GM21528 (cell line): ENCODE data around the gene POLR2J3.
"Not testable (repeated sequence)": the region's sequence is repeated elsewhere in the genome, so short reads cannot be mapped to it uniquely, and the experiment has no call there.

ENCODE experiments used
- ATAC-seq: cut with Tn5 transposase; IDR thresholded peaks from one replicate; pipeline ENCODE4 v1.9.1; 2021; ENCODE audit warnings: mild to moderate bottlenecking, moderate library complexity; ENCODE audit not compliant: unreplicated experiment, low FRiP score

The POLR2J3 gene

GRCh38 chr7:102572261-102573239 lies at the start of gene POLR2J3:
TSS of gene POLR2J3 (minus strand) at chr7:102572583. CDS start at chr7:102572521, 62 bp downstream.
- ATAC-seq: peak; percentile 88

DNA sequence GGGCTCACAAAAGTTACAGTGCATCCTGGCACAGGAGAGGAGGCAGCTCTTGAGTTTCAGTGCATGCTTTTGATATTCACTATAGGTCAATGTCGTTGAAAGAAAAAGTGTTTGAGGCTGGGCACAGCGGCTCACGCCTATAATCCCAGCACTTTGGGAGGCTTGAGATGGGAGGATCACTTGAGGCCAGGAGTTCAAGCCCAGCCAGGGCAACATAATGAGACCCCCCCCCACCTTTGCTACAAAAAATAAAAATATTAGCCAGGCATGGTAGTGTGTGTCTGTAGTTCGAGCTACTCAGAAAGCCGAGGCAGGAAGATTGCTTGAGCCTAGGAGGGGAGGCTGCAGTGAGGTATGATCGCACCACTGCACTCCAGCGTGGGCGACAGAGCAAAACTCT lies 45.7 kb upstream of the POLR2J3 start:
- not testable (repeated sequence) for ATAC-seq

DNA sequence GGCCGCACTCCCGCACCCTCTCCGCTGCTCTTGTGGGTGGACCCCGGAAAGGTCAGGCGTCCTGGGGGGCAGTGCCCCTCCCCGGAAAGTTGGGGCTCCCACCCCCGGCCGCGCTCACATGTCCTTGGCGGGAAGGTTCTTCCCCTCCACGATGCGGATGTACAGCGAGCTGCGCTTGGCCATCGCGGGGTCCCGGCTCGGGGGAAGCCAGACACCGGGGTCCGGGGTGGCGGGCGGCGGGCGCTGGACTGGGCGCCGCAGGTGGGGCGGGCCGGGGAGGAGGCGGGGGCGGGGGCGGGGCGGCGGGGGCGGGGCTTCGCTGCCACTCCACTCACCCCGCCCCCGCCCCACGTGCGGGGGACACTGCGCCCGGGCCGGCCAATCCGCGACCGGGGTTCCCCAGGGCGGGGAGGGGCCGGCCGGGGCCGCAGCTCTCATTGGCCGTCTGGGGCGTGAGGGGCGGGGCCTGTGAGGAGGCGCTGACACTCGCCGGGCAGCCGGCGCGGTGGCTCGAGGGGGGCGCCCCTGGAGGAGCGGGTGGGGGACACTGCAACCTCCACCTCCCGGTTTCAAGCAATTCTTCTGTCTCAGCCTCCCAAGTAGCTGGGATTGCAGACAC lies 44.2 kb upstream of the POLR2J3 start, which contains the start of gene RASA4:
Gene RASA4, minus strand, starts transcription at position 250 of the 619 bp plus-strand sequence. Its CDS starts 67 bp downstream, at position 183.
- peak; percentile 54 for ATAC-seq

- not testable (repeated sequence) for ATAC-seq
Observed at GRCh38 chr7:102615930-102616329, 43.5 kb upstream of the POLR2J3 start.

GRCh38 chr7:102614873-102615272 lies 42.5 kb upstream of the POLR2J3 start:
- ATAC-seq: not testable (repeated sequence)

- peak; percentile 24 for ATAC-seq
Observed at GRCh38 chr7:102614346-102614697, 41.9 kb upstream of the POLR2J3 start.

- ATAC-seq: peak; percentile 62
Observed at GRCh38 chr7:102613575-102614345, 41.4 kb upstream of the POLR2J3 start.

DNA sequence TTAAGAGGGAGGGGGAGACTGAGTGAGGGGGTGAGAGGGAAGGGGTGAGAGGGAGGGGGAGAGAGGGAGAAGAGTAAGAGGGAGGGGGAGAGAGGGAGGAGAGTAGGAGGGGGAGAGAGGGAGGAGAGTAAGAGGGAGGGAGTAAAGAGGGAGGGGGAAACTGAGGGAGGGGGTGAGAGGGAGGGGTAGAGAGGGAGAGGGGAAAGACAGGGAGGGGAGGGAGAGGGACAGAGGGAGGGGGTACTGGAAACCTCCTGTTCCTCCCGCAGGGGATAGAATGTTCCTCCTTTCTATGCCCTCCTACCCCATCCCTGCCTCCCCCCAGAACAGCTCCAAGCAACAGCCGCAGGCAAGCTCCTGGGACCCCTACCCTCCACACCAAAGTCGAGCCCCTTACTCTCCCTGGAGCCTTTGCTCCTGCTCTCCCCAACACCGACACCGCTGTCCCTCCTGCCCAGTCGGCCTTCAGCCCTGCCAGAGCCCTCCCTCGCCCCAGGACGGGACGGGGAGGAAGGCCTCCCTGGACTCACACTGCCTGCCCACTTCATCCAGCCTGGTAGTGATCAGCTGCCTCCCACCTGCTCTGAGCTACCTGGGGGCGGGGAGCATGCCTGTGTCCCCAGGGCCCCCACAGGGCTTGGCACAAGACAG lies 39.4 kb upstream of the POLR2J3 start:
- not testable (repeated sequence) for ATAC-seq

DNA sequence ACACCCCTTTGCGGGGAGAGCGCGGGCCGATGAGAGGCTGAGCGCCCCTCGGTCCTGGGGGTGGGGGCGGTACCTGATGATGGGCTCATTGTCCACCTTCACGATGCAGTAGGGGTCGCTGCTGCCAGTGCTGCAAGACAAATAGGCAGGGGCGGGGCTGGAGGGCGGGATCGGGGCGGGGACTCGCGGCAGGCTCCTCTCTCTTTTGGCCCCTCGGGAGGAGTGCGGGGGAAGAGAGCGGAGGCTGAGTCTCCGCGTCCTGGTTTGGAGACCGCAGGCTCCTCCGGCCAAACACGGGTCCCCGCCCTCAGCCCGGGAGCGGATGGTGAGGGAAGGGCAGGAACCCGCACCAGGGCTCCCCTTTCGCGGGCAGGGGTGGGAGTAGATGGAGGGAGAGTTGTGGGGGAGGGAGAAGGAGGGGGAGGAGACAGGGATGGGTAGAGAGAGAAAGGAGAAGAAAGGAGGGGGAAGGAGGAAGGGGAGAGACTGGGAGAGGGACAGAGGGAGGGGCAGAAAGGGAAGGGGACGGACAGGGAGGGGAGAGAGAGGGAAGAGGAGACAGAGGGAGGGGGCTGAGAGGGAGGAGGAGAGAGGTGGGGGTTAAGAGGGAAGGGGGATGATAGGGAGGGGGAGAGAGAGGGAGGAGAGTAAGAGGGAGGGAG lies 38.8 kb upstream of the POLR2J3 start:
- ATAC-seq: peak; percentile 35

DNA sequence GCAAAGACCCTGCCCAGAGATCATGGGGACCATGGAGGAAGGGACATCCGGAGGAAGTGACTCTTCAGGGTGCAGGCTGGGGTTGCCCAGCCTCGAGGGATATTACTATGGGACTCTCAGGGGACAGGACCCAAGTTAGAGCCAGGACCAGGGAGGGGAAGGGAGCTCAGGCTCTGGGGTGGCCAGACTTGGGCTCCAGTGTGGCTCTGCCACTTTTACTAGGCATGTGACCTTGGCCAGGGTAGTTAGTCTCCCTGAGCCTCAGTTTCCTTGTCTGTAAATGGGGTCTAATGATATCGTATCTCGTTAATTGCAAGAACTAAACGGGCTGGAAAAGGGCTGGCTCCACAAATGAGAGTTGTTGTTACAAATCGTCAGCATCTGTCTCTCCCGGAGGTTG lies 38.1 kb upstream of the POLR2J3 start:
- ATAC-seq: not testable (repeated sequence)

GRCh38 chr7:102609734-102610133 lies 37.4 kb upstream of the POLR2J3 start:
- not testable (repeated sequence) for ATAC-seq

- not testable (repeated sequence) for ATAC-seq
Observed at GRCh38 chr7:102606848-102607247, 34.5 kb upstream of the POLR2J3 start.

GRCh38 chr7:102604431-102605145 lies 32.2 kb upstream of the POLR2J3 start:
- not testable (repeated sequence) for ATAC-seq

DNA sequence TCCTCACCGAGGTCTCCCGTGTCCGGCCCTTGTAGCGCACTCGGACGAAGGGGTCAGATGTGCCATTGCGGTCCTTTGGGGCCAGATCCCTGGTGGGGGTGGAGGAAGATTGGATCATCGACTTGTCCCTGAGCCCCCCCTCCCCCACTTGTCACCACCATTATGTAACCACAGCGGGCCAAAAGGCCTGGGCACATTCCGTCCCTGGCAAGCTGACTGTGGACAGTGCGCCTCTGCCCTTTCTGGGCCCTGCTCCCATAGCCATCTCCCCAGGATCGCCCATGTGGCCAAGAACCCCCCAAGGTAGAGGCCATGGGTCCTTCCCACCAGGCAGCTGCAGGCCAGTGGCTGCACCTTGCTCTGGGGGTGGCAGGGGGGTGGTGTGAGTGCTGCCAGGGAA lies 29.9 kb upstream of the POLR2J3 start:
- ATAC-seq: not testable (repeated sequence)

DNA sequence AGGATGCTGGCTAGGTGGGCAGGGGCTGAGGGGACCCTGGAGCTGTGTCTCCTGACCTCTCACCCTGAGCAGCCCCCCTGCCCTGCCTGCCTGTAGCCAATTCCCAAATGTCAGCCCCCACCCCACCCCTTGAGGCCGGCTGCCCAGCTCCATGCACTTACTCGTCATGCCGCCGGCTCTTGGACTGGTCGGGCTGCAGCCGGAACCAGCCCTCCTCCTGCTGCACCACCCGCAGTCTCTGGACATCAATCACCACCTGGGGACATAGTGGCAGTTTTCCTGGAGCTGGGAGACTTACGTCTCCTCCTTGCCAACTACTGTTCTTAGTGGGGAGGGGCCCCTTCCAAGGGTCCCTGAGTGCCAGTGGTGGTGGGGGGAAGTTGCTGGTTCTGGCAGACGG lies 27.3 kb upstream of the POLR2J3 start:
- ATAC-seq: not testable (repeated sequence)

DNA sequence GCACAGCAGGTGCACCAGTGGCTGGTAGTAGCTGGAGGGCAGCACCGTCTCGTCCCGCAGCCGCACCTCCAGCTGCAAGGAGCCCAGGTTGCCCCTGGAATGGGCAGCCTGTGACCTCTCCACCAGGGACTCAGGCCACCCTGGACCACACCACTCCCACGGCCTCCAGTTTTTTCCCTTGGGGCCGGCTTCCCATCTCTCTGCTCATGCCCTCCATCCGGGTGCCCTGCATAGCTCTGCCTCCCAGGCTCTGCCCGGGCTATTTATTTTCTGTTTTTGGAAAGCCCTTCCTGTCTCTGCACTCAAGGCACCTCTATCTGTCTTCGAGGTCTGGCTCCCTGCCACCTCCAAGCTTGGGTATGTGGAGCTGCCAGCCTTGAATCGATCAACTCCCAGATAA lies 23.7 kb upstream of the POLR2J3 start:
- ATAC-seq: not testable (repeated sequence)

GRCh38 chr7:102593637-102594334 lies 21.4 kb upstream of the POLR2J3 start:
- peak; percentile 56 for ATAC-seq

- ATAC-seq: peak; percentile 35
Observed at GRCh38 chr7:102592477-102593019, 20.2 kb upstream of the POLR2J3 start.
